Neural progenitor cell (in vitro differentiated cells): Measurements from ENCODE around the gene MEG3.

Experiments
- CTCF ChIP-seq: fragments of 200-600 bp; sonication (generic); IDR thresholded peaks from 2 replicates; pipeline ENCODE4 v1.5.1; 2017; ENCODE audit warnings: antibody characterized with exemption, mild to moderate bottlenecking
- EZH2 ChIP-seq: fragments of 200-600 bp; sonication (generic); IDR thresholded peaks from 2 replicates; pipeline ENCODE4 v1.6.1; 2017; ENCODE audit warnings: antibody characterized with exemption, mild to moderate bottlenecking, moderate library complexity
- EZH2phosphoT487 ChIP-seq: fragments of 200-600 bp; sonication (generic); IDR thresholded peaks from 2 replicates; pipeline ENCODE4 v1.6.1; 2017; ENCODE audit warnings: antibody characterized with exemption

DNA sequence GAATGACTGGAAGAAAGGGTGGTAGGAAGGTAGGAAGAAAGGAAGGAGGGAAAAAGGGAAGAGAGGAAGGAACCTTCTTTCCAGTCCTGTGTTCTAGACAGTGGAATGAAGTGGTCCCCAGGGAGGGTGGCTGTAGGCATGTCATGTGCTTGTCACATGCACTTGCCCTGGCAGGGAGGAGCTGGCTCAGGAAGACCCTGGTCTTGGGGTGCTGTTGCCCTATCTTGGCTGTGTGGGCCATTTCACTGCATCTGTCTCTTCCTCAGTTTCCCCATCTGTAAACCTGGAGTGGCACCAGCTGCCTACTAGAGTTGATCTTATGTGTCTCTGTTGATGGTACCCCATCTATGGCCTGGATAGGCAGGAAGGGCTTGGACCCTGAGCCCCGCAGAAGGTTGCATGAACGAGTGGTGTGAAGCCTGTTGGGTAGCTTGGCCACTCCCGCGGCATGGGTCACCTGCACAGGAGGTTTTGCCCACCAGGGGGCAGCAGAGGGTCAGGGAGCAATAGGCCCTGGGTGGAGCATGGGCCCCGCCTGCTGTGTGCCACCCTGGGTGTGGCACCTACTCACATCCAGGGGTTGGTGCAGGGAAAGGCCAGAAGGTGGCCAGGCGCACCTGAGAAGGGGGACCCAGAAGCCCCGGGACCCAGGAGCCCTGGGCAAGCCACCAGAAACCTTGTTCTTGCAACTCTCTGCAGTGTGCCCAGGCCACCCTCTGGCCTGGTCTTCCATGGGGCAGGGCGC, 25.1 kb downstream of the MEG3 start:
- peak; percentile 63 for TF ChIP-seq CTCF
- TF ChIP-seq EZH2phosphoT487, result no peak
- TF ChIP-seq EZH2, result no peak
